Superior temporal gyrus (tissue), 1 donor: ENCODE measurements around the gene NOC2L.
"Not testable (repeated sequence)": the region's sequence is repeated elsewhere in the genome, so short reads cannot be mapped to it uniquely, and the experiment has no call there.

Experiments used
- DNase-seq: peaks from one replicate; pipeline ENCODE4 v3.0.0-alpha.2; 2016; ENCODE audit errors: extremely low spot score

NOC2L gene

GRCh38 chr1:904310-904950 lies 54.6 kb downstream of the NOC2L start:
- peak; percentile 63 for DNase-seq

- DNase-seq = no peak
Measured at GRCh38 chr1:903721-904271, 55.3 kb downstream of the NOC2L start.

- no peak for DNase-seq
Measured at GRCh38 chr1:903305-903704, 55.8 kb downstream of the NOC2L start.

DNA sequence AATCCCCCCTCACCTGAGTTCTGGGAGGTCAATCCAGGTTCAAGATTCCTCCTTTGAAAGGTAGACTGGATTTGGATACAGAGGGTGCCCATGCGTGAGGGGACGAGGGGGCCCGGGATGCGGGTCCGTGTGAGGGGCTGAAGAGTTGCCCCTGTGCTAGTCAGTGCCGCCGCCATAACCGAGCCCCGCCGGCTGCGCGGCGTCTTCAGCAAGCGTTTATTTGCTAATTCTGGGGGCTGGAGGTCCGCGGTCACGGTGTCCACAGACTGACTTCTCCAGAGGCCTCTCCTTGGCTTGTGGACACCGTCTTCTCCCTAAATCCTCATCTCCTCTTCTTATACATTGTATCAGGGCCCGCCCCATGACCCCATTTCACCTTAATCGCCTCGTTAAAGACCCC lies 56.3 kb downstream of the NOC2L start:
- no peak for DNase-seq

DNA sequence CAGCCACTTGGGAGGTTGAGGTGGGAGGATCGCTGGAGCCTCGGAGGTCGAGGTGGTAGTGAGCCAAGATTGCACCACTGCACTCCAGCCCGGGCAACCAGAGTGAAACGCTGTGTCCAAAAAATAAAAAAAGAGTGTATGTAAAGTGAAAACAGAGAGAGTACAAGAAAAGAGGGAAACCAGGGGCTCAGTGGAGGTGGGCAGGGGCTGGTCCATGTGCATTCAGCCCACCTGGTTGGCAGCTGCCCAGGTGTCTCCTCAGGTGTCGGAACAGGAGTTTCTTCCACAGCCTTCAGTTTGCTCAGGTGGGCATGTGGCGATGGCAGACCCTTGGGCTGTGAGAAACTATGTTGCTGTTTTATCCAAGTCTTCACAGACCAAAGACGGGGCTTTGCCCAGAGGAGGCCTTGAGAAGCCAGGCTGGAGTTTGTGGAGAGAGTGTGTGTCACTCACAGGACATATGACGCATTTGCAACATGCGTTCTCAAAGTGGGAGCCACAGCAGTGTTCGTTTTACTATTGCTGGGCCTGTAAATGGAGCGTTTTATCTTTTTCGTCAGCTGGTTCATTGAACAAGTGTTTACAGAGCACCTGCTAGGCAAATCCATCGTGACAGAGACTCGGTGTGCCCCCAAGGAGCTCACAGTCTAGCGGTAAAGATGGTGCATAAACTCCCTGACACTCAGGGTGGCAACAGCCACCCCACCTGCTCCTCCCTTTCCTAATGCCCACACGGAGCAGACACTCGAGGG lies 57.8 kb downstream of the NOC2L start:
- DNase-seq = no peak

DNA sequence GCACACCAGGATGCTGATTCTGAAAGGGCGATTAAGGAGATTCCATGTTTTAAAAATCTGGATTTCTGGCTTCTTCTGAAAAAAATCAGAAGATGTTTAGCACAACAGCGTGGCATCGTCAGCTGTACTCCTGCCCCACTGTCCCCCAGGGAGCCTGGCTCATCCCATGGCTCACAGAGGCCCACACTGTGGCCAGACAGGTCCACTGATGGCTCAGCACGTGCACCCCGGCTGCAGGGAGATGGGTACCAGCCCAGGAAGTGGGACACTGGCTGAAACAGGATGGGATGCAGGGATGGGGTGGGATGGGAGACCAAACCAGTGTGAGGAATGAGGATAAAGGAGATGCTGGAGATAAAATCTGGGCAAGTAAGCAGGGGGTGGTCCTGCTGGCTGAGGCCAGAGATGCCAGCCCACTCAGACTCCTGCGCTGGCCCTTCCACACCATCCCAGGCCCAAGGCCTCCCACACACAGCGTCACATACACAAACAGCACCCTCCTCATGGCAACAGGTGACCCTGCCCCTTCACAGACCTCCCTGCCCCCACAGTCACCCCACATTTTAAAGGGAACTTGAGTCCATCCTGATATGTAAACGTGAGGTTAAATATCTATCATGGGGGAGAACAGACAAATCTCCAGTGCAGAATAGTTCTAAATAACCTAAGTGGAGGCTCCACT lies 59.3 kb downstream of the NOC2L start:
- DNase-seq = no peak

- DNase-seq = not testable (repeated sequence)
Measured at GRCh38 chr1:897951-898350, 61.1 kb downstream of the NOC2L start.

- no peak for DNase-seq
Measured at GRCh38 chr1:897226-897625, 61.8 kb downstream of the NOC2L start.
